Measurements from ENCODE around the gene PHF12. TPM values are rescaled to one million over a fixed set of nuclear protein-coding genes. Genes with fewer than 3 reads are reported as not detected.

PHF12 gene
- total and polyA plus RNA-seq, 2 of the 4 experiments (the other 2 are of a cell fraction) = 24.4 to 25.6 TPM

Small RNA genes within 50 kb of the gene (microRNA-seq; reads per million reads assigned to microRNA genes)
- gene MIR451B (ENCODE audit: unreplicated experiment) = not detected

Other genes starting within 250 kb of the PHF12 start
- 0.28 and 0.36 TPM in 2 replicates for gene PROCA1, start 239.6 kb downstream of the PHF12 start, total RNA-seq (2012; rRNA removed)
- gene PROCA1, start 239.6 kb downstream of the PHF12 start, polyA plus RNA-seq (2012; rRNA removed) = 1.7 and 3.0 TPM in 2 replicates
- 304 and 351 TPM in 2 replicates for gene RAB34, start 233.7 kb downstream of the PHF12 start, total RNA-seq (2012; rRNA removed)
- gene RAB34, start 233.7 kb downstream of the PHF12 start, polyA plus RNA-seq (2012; rRNA removed) = 374 and 387 TPM in 2 replicates
- 572 and 596 TPM in 2 replicates for gene RPL23A, start 231.5 kb downstream of the PHF12 start, total RNA-seq (2012; rRNA removed)
- 958 and 1,004 TPM in 2 replicates for gene RPL23A, start 231.5 kb downstream of the PHF12 start, polyA plus RNA-seq (2012; rRNA removed)
- 3.6 and 3.9 TPM in 2 replicates for gene TLCD1, start 225.3 kb downstream of the PHF12 start, total RNA-seq (2012; rRNA removed)
- 8.7 and 9.3 TPM in 2 replicates for gene TLCD1, start 225.3 kb downstream of the PHF12 start, polyA plus RNA-seq (2012; rRNA removed)
- 3.1 and 5.2 TPM in 2 replicates for gene NEK8, start 222.7 kb downstream of the PHF12 start, total RNA-seq (2012; rRNA removed)
- gene NEK8, start 222.7 kb downstream of the PHF12 start, polyA plus RNA-seq (2012; rRNA removed) = 4.1 and 4.6 TPM in 2 replicates
- 27.5 and 36.9 TPM in 2 replicates for gene TRAF4, start 207.5 kb downstream of the PHF12 start, total RNA-seq (2012; rRNA removed)
- 63.2 and 75.6 TPM in 2 replicates for gene TRAF4, start 207.5 kb downstream of the PHF12 start, polyA plus RNA-seq (2012; rRNA removed)
- 2.2 and 2.5 TPM in 2 replicates for gene FAM222B, start 108.7 kb downstream of the PHF12 start, total RNA-seq (2012; rRNA removed)
- 10.8 and 11.4 TPM in 2 replicates for gene FAM222B, start 108.7 kb downstream of the PHF12 start, polyA plus RNA-seq (2012; rRNA removed)
- gene ERAL1, start 96.5 kb downstream of the PHF12 start, total RNA-seq (2012; rRNA removed) = 25.8 and 34.1 TPM in 2 replicates
- 62.3 and 71.3 TPM in 2 replicates for gene ERAL1, start 96.5 kb downstream of the PHF12 start, polyA plus RNA-seq (2012; rRNA removed)
- 19.7 and 31.1 TPM in 2 replicates for gene FLOT2, start 53.8 kb downstream of the PHF12 start, total RNA-seq (2012; rRNA removed)
- 60.1 and 67.9 TPM in 2 replicates for gene FLOT2, start 53.8 kb downstream of the PHF12 start, polyA plus RNA-seq (2012; rRNA removed)
- 2.7 and 2.8 TPM in 2 replicates for gene DHRS13, start 48.4 kb downstream of the PHF12 start, total RNA-seq (2012; rRNA removed)
- gene DHRS13, start 48.4 kb downstream of the PHF12 start, polyA plus RNA-seq (2012; rRNA removed) = 3.9 and 4.1 TPM in 2 replicates
- not detected in 2 replicates for gene SEZ6, start 54.5 kb upstream of the PHF12 start, total RNA-seq (2012; rRNA removed)
- not detected in 2 replicates for gene SEZ6, start 54.5 kb upstream of the PHF12 start, polyA plus RNA-seq (2012; rRNA removed)
- gene PIPOX, start 91.6 kb upstream of the PHF12 start, total RNA-seq (2012; rRNA removed) = 1.1 and 1.3 TPM in 2 replicates
- gene PIPOX, start 91.6 kb upstream of the PHF12 start, polyA plus RNA-seq (2012; rRNA removed) = 0.11 and 0.43 TPM in 2 replicates
- gene MYO18A, start 228.9 kb upstream of the PHF12 start, total RNA-seq (2012; rRNA removed) = 39.1 and 40.0 TPM in 2 replicates
- 22.4 and 22.9 TPM in 2 replicates for gene MYO18A, start 228.9 kb upstream of the PHF12 start, polyA plus RNA-seq (2012; rRNA removed)